ENCODE measurements around the gene PTPRT.

The PTPRT gene

GRCh38 chr20:42118001-42118400 lies 1071.7 kb downstream of the PTPRT start:
- H3K27me3 ChIP-seq (ENCODE audit: insufficient read depth, low read length, poor library complexity): no peaks in the 10 kb centered on the region
- H3K27ac ChIP-seq (ENCODE audit: low read length): no peak overlapping the region
- DNase-seq (no peak), ATAC-seq (ENCODE audit: insufficient read depth, low read depth) (no peak)
- no peaks in the 10 kb centered on the region for H3K79me2 ChIP-seq (ENCODE audit: insufficient read depth, low read length)
- H3K9me3 ChIP-seq (ENCODE audit: insufficient read depth, low read length, severe bottlenecking): no peaks in the 10 kb centered on the region
- H4K20me1 ChIP-seq (ENCODE audit: insufficient read depth, low read length): no peaks in the 10 kb centered on the region; the same call in 1 of the 2 replicates
- H3K36me3 ChIP-seq (ENCODE audit: insufficient read depth, low read length): no peaks in the 10 kb centered on the region
- TF ChIP-seq CTCF (IDR thresholded peaks at IDR 0.05; ENCODE audit: borderline replicate concordance, extremely low read depth, low read length, poor library complexity, severe bottlenecking) (no peak), EZH2 (IDR thresholded peaks at IDR 0.05; ENCODE audit: borderline replicate concordance, low read depth, low read length, severe bottlenecking) (no peak)
- no peak overlapping the region for H3K4me3 ChIP-seq (ENCODE audit: low read depth in 1 of 2, low read length in 2 of 2)
- no peak overlapping the region for H2AFZ ChIP-seq (ENCODE audit: low read depth, low read length)
- no peaks in the 10 kb centered on the region for H3K4me1 ChIP-seq (ENCODE audit: insufficient read depth, low read length)
- H3K4me2 ChIP-seq (ENCODE audit: insufficient read depth, low read length): no peak overlapping the region
- H3K9ac ChIP-seq (ENCODE audit: low read depth, low read length): no peak overlapping the region

GRCh38 chr20:42113236-42113635 lies 1076.5 kb downstream of the PTPRT start:
- H3K27ac ChIP-seq (ENCODE audit: low read length): no peak overlapping the region
- H3K4me2 ChIP-seq (ENCODE audit: insufficient read depth, low read length): no peak overlapping the region
- no peaks in the 10 kb centered on the region for H3K79me2 ChIP-seq (ENCODE audit: insufficient read depth, low read length)
- no peaks in the 10 kb centered on the region for H3K36me3 ChIP-seq (ENCODE audit: insufficient read depth, low read length)
- DNase-seq (no peak), ATAC-seq (ENCODE audit: insufficient read depth, low read depth) (no peak)
- no peaks in the 10 kb centered on the region for H3K9me3 ChIP-seq (ENCODE audit: insufficient read depth, low read length, severe bottlenecking)
- no peak overlapping the region for H2AFZ ChIP-seq (ENCODE audit: low read depth, low read length)
- TF ChIP-seq EZH2 (IDR thresholded peaks at IDR 0.05; ENCODE audit: borderline replicate concordance, low read depth, low read length, severe bottlenecking) (no peak), CTCF (IDR thresholded peaks at IDR 0.05; ENCODE audit: borderline replicate concordance, extremely low read depth, low read length, poor library complexity, severe bottlenecking) (no peak)
- H3K9ac ChIP-seq (ENCODE audit: low read depth, low read length): no peak overlapping the region
- H3K4me1 ChIP-seq (ENCODE audit: insufficient read depth, low read length): no peaks in the 10 kb centered on the region
- no peak overlapping the region for H3K4me3 ChIP-seq (ENCODE audit: low read depth in 1 of 2, low read length in 2 of 2)
- H4K20me1 ChIP-seq (ENCODE audit: insufficient read depth, low read length): no peaks in the 10 kb centered on the region; the same call in 1 of the 2 replicates
- H3K27me3 ChIP-seq (ENCODE audit: insufficient read depth, low read length, poor library complexity): no peaks in the 10 kb centered on the region

GRCh38 chr20:42112161-42112560 lies 1077.5 kb downstream of the PTPRT start:
- H3K79me2 ChIP-seq (ENCODE audit: insufficient read depth, low read length): no peaks in the 10 kb centered on the region
- no peak overlapping the region for H3K27ac ChIP-seq (ENCODE audit: low read length)
- TF ChIP-seq EZH2 (IDR thresholded peaks at IDR 0.05; ENCODE audit: borderline replicate concordance, low read depth, low read length, severe bottlenecking) (no peak), CTCF (IDR thresholded peaks at IDR 0.05; ENCODE audit: borderline replicate concordance, extremely low read depth, low read length, poor library complexity, severe bottlenecking) (no peak)
- no peak overlapping the region for H3K9ac ChIP-seq (ENCODE audit: low read depth, low read length)
- H2AFZ ChIP-seq (ENCODE audit: low read depth, low read length): no peak overlapping the region
- no peaks in the 10 kb centered on the region for H3K27me3 ChIP-seq (ENCODE audit: insufficient read depth, low read length, poor library complexity)
- H3K36me3 ChIP-seq (ENCODE audit: insufficient read depth, low read length): no peaks in the 10 kb centered on the region
- H3K4me1 ChIP-seq (ENCODE audit: insufficient read depth, low read length): no peaks in the 10 kb centered on the region
- ATAC-seq (ENCODE audit: insufficient read depth, low read depth) (no peak), DNase-seq (no peak)
- H3K9me3 ChIP-seq (ENCODE audit: insufficient read depth, low read length, severe bottlenecking): no peaks in the 10 kb centered on the region
- H3K4me2 ChIP-seq (ENCODE audit: insufficient read depth, low read length): no peak overlapping the region
- no peaks in the 10 kb centered on the region for H4K20me1 ChIP-seq (ENCODE audit: insufficient read depth, low read length)
- H3K4me3 ChIP-seq (ENCODE audit: low read depth in 1 of 2, low read length in 2 of 2): no peak overlapping the region

GRCh38 chr20:42111349-42111748 lies 1078.4 kb downstream of the PTPRT start:
- H3K27ac ChIP-seq (ENCODE audit: low read length): no peak overlapping the region
- ATAC-seq (ENCODE audit: insufficient read depth, low read depth) (no peak), DNase-seq (no peak)
- H3K27me3 ChIP-seq (ENCODE audit: insufficient read depth, low read length, poor library complexity): no peaks in the 10 kb centered on the region
- H3K36me3 ChIP-seq (ENCODE audit: insufficient read depth, low read length): no peaks in the 10 kb centered on the region
- no peak overlapping the region for H2AFZ ChIP-seq (ENCODE audit: low read depth, low read length)
- no peak overlapping the region for H3K4me2 ChIP-seq (ENCODE audit: insufficient read depth, low read length)
- H4K20me1 ChIP-seq (ENCODE audit: insufficient read depth, low read length): no peaks in the 10 kb centered on the region
- no peaks in the 10 kb centered on the region for H3K4me1 ChIP-seq (ENCODE audit: insufficient read depth, low read length)
- H3K79me2 ChIP-seq (ENCODE audit: insufficient read depth, low read length): no peaks in the 10 kb centered on the region
- H3K9me3 ChIP-seq (ENCODE audit: insufficient read depth, low read length, severe bottlenecking): no peaks in the 10 kb centered on the region
- TF ChIP-seq CTCF (IDR thresholded peaks at IDR 0.05; ENCODE audit: borderline replicate concordance, extremely low read depth, low read length, poor library complexity, severe bottlenecking) (no peak), EZH2 (IDR thresholded peaks at IDR 0.05; ENCODE audit: borderline replicate concordance, low read depth, low read length, severe bottlenecking) (no peak)
- no peak overlapping the region for H3K4me3 ChIP-seq (ENCODE audit: low read depth in 1 of 2, low read length in 2 of 2)
- H3K9ac ChIP-seq (ENCODE audit: low read depth, low read length): no peak overlapping the region
